Stimulated activated CD4-positive, alpha-beta T cell treated with anti-CD3 and anti-CD28 coated beads, Interleukin-2, amount 100 ng/mL, for 24 hours (primary cell): ENCODE measurements around the gene CFAP97D2.
A peak's percentile ranks its signal among the peaks of the same experiment; 100 is the strongest.
"Not testable (repeated sequence)": the region's sequence is repeated elsewhere in the genome, so short reads cannot be mapped to it uniquely, and the experiment has no call there.

Experiments used
- DNase-seq, 2 donors: peaks; one replicate each; pipeline ENCODE4 v3.0.0-alpha.2; 2020

The CFAP97D2 gene

GRCh38 chr13:114179087-114179658 is at the start of gene CFAP97D2:
Gene CFAP97D2, plus strand, starts transcription at chr13:114179257. Its CDS starts 74 bp downstream, at chr13:114179331.
- no peak for DNase-seq

GRCh38 chr13:114129649-114130062 is 49.4 kb upstream of the CFAP97D2 start:
- DNase-seq: peak; percentile 54

DNA sequence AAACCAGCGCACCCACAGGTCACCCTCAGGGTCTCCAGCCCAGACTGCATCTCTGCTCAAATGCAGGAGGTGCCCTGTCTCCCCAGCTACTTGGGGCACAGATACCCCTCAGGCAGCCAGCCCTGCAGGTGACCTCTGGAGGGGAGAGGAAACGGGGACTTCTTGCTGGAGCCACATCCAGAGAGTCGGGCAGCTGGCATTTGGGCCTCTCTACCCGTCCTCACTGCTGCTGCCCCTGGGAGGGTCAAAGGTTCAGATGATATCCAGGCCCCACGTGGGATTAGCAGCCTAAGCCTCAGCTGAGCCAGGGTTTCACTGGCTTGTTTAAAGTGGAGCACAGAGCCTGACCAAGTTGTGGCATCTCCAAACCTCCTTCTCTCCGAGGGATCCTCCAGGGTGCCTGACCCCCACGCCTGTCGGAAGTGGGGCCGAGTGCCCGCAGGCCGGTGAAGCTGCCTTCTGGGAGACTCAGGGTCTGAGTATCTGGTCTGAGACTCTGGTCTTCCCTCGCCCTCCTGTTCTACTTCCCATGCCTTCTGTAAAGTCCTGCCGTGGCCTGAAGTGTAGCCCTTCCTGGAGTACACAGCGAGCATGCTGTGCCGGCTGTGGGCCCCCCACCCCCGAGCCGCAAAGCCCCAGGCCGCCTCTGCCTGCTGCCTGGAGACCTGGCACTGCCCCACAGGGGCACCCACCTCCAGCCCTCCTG is 48.8 kb upstream of the CFAP97D2 start:
- peak in 1 of 2 donors; percentile 12 for DNase-seq

DNA sequence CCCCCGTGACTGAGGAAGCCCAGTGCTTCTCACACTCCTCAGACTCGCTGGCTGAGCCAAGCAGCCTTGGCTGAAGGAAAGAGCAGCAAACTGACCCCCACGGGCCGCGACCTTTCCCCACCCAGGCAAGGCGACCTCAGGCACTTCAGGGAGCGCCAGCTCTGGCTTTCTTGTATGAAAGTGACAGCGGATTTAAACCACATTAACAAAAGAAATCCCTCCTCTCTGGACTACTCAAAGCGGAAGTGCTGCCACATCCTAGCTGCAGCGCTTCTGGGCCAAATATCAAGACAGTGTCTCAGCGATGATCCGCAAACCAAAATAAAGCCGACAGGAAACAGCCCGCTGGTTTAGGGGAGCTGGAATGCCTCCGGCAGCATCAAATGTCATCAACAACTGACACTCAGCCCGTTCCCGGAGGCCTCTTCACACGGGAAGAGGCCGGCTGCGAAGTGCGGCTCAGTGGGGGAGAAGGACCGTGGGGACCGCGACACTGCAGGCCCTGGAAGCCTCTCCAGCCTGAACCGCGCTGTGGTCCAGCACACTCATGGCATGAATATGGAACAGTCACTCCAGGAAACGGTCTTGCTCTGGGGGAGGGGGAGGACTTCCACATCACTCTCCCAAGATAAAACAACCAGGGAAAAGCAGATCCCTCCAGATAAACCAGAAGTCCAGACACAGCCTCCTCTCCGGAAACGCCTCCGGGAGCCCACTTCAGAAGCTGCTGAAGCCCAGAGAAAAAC is 48.0 kb upstream of the CFAP97D2 start:
- DNase-seq: peak; percentile 55

GRCh38 chr13:114131583-114132418 is 47.3 kb upstream of the CFAP97D2 start:
- DNase-seq: peak in 1 of 2 donors; percentile 48

- DNase-seq: peak; percentile 67 to 76
Measured at GRCh38 chr13:114132419-114133121, 46.5 kb upstream of the CFAP97D2 start, which contains the start of gene RASA3. Gene RASA3, minus strand, starts transcription at chr13:114132623. Its CDS starts 134 bp downstream, at chr13:114132489.

DNA sequence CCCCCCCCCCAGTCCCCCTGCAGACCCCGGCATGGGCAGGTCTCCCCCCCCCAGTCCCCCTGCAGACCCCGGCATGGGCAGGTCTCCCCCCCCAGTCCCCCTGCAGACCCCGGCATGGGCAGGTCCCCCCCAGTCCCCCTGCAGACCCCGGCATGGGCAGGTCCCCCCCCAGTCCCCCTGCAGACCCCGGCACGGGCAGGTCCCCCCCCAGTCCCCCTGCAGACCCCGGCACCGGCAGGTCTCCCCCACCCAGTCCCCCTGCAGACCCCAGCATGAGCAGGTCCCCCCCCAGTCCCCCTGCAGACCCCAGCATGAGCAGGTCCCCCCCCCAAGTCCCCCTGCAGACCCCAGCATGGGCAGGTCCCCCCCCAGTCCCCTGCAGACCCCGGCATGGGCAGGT is 45.9 kb upstream of the CFAP97D2 start:
- not testable (repeated sequence) for DNase-seq

- DNase-seq: not testable (repeated sequence)
Measured at GRCh38 chr13:114133552-114133951, 45.5 kb upstream of the CFAP97D2 start.

DNA sequence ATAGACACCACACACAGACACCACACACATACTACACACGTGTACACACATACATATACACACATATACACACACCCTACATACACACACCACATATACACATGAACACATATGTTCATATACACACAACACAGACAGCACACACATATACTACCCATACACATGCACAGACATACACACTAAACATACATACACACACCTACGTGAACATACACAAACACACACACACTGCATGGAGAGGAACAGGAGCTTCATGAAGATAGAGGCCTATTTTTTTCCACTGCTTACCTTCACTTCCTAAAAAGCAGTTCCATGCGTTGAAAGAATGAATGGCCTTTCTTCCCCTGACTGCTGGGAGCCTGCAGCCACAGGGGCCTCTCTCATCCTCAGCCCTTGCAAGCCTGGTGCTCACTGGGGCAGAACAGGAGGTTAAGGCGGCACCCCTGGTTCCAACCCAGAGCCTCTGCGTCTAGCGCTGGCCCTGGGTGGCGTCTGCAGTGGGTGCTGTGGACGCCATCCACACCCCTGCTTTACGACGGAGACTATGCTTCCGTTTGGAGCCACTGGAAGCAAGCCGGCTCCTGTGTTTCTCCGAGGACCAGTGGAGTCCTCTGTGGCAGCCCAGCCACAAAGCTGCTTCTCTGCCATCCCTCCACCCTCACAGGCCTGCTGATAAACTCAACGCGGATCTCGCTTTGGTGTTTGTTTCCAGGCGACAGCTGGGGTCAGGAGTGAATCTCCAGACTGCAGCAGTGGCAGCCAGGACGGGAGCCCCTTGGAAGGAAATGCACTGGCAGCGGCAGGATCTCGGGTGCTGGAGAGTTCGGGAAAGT is 44.7 kb upstream of the CFAP97D2 start:
- DNase-seq: no peak

DNA sequence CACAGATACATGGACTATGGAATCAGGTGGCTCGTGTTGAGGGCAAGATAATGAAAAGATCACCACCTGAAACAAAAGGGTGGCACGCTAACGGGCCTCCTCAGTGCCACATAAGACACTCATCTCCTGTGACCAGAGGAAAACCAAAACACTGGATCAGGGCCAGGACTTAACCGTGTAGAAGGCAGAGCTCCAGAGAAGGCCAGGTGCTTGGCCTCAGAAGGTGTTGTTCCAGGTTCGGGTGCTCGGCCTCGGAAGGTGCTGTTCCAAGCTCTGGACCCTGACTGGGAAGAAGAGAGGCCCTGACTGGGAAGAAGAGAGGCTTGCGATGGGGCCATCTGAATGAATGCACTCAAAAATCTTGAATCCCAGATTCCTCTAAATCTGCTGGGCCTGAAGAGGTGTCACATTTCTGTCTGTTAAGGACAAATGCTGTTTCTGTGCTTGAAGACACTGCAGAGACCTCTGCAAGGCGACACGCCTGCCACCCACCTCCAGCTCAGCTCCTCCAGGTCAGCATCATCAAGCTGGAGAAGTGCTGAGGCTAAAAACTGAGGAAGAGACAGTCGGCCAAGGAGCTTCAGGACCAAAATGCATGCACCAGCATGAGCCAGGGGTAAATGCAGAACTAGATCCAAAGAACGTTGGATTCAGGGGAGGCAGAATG is 44.0 kb upstream of the CFAP97D2 start:
- DNase-seq: peak in 1 of 2 donors; percentile 14

DNA sequence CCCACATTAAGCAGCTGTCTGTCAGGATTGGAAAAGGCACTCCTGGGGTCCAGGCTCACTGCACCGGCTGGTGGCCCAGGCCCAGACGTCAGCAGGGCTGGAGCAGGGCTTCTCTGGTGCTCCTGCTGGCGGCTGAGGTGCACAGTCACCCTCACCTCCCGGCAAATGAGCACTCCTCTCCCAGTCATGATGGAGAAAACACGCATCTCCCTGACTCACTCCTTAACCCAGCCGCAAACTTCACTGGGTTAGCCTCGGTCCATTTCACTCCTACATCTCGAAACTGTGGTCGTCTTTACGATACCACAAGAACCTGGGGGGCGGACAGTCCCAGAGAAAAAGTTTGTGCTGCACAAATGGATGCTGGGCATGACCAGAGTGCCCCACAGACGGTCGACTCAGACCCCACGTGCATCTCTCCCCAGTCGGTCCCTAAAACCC is 43.3 kb upstream of the CFAP97D2 start:
- DNase-seq: peak in 1 of 2 donors; percentile 16

GRCh38 chr13:114136576-114136975 is 42.5 kb upstream of the CFAP97D2 start:
- peak in 1 of 2 donors; percentile 16 for DNase-seq

GRCh38 chr13:114140131-114140905 is 38.7 kb upstream of the CFAP97D2 start:
- peak; percentile 39 to 41 for DNase-seq

DNA sequence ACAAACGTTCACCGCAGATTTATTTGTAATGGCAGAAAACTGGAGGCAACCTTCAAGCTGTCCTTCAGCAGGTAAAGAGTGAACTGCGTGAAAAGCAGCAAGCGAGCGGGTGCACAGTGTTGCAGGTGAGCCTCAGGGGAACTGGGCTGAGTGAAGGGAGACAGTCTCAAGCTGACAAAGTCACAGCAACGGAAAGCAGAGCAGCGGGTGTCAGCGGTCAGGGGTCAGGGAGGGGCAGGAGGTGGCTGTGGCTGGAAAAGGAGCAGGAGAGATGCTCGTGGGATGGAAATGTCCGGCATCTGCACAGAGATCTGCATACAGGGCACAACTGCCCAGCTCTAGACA is 38.2 kb upstream of the CFAP97D2 start:
- DNase-seq: peak in 1 of 2 donors; percentile 27

DNA sequence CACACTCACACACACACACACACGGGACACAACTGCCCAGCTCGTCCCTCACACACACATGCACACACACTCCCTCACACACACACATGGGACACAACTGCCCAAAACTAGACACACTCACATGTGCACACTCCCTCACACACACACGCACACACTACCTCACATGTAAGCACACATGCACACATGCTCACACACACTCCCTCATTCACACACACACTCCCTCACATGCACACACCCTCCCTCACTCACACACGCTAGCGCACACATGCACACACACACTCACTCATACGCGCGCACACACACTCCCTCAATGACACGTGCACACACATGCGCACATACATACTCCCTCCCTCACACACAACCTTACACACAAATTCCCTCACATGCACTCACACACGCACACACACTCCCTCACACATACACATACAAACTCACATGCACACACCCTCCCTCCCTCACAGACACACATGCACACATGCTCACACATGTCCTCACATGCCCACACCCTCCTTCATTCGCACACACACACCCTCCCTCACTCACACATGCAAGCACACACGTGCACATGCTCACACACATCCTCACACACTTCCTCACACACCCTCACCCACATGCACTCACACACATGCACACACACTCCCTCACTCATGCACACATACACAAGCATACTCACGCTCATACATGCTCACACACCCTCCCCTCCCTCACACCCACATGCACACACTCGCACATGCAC is 37.6 kb upstream of the CFAP97D2 start:
- DNase-seq: peak in 1 of 2 donors; percentile 20

- DNase-seq: peak in 1 of 2 donors; percentile 24
Measured at GRCh38 chr13:114142137-114142550, 36.9 kb upstream of the CFAP97D2 start.

- DNase-seq: peak; percentile 48 to 57
Measured at GRCh38 chr13:114142640-114143490, 36.2 kb upstream of the CFAP97D2 start.
